Measurements from ENCODE around the gene SMAD6.

The SMAD6 gene

GRCh38 chr15:66658044-66658443 is 44.0 kb upstream of the SMAD6 start:
- H3K4me2 ChIP-seq (ENCODE audit: low read length): no peak overlapping the region
- H3K4me3 ChIP-seq (ENCODE audit: low read length): no peak overlapping the region

GRCh38 chr15:66658855-66659254 is 43.2 kb upstream of the SMAD6 start:
- Histone ChIP-seq H3K79me2 (ENCODE audit: control insufficient read depth, low read length) (no peaks in the 10 kb centered on the region), H3K27me3 (ENCODE audit: control insufficient read depth, low read length) (peaks cover 21% of the 10 kb centered on the region), H4K20me1 (ENCODE audit: control insufficient read depth, insufficient read depth, low read depth, low read length) (no peaks in the 10 kb centered on the region), H3K9me2 (replicated peaks; ENCODE audit: control insufficient read depth, low read length) (no peaks in the 10 kb centered on the region), H3K4me2 (ENCODE audit: low read length) (no peak overlapping the region), H3K9me3 (ENCODE audit: control insufficient read depth, insufficient read depth, low read length) (no peaks in the 10 kb centered on the region), H3K27ac (ENCODE audit: low read depth, low read length) (no peak overlapping the region), H3F3A (ENCODE audit: control insufficient read depth, insufficient read depth) (no peaks in the 10 kb centered on the region), H3K4me3 (ENCODE audit: low read length) (no peak overlapping the region), H3K36me3 (ENCODE audit: control insufficient read depth, low read length) (no peaks in the 10 kb centered on the region), H3K4me1 (ENCODE audit: control insufficient read depth, low read length) (0 out of 2 replicates have a peak, but pooled peaks cover 5% of the 10 kb centered on the region)
- no peak for TF ChIP-seq EZH2phosphoT487 (IDR thresholded peaks at IDR 0.05; ENCODE audit: borderline replicate concordance, low read length)

More at GRCh38 chr15:66658044-66658443, 44.0 kb upstream of the SMAD6 start:
- Histone ChIP-seq H3F3A (ENCODE audit: control insufficient read depth, insufficient read depth) (no peaks in the 10 kb centered on the region), H3K4me1 (ENCODE audit: control insufficient read depth, low read length) (0 out of 2 replicates have a peak, but pooled peaks cover 5% of the 10 kb centered on the region), H3K9me3 (ENCODE audit: control insufficient read depth, insufficient read depth, low read length) (no peaks in the 10 kb centered on the region), H3K36me3 (ENCODE audit: control insufficient read depth, low read length) (no peaks in the 10 kb centered on the region), H3K27me3 (ENCODE audit: control insufficient read depth, low read length) (peaks cover 21% of the 10 kb centered on the region), H3K79me2 (ENCODE audit: control insufficient read depth, low read length) (no peaks in the 10 kb centered on the region), H3K27ac (ENCODE audit: low read depth, low read length) (no peak overlapping the region), H4K20me1 (ENCODE audit: control insufficient read depth, insufficient read depth, low read depth, low read length) (no peaks in the 10 kb centered on the region), H3K9me2 (replicated peaks; ENCODE audit: control insufficient read depth, low read length) (no peaks in the 10 kb centered on the region)
- TF ChIP-seq EZH2phosphoT487 (IDR thresholded peaks at IDR 0.05; ENCODE audit: borderline replicate concordance, low read length): no peak

GRCh38 chr15:66659384-66659783 is 42.7 kb upstream of the SMAD6 start:
- H3K79me2 ChIP-seq (ENCODE audit: control insufficient read depth, low read length): no peaks in the 10 kb centered on the region

GRCh38 chr15:66661432-66662096 is 40.5 kb upstream of the SMAD6 start:
- no peaks in the 10 kb centered on the region for H3K9me3 ChIP-seq (ENCODE audit: control insufficient read depth, insufficient read depth, low read length)
- H3K79me2 ChIP-seq (ENCODE audit: control insufficient read depth, low read length): no peaks in the 10 kb centered on the region
- H3F3A ChIP-seq (ENCODE audit: control insufficient read depth, insufficient read depth): no peaks in the 10 kb centered on the region
- H3K27ac ChIP-seq (ENCODE audit: low read depth, low read length): no peak overlapping the region
- H4K20me1 ChIP-seq (ENCODE audit: control insufficient read depth, insufficient read depth, low read depth, low read length): no peaks in the 10 kb centered on the region
- no peak overlapping the region for H3K4me2 ChIP-seq (ENCODE audit: low read length)
- no peaks in the 10 kb centered on the region for H3K4me1 ChIP-seq (ENCODE audit: control insufficient read depth, low read length)
- peaks cover 3% of the 10 kb centered on the region; the same call in 1 of the 2 replicates for H3K27me3 ChIP-seq (ENCODE audit: control insufficient read depth, low read length)
- no peaks in the 10 kb centered on the region for H3K9me2 ChIP-seq (replicated peaks; ENCODE audit: control insufficient read depth, low read length)
- no peak for TF ChIP-seq CTCF (IDR thresholded peaks at IDR 0.05; ENCODE audit: low read depth, low read length, poor library complexity, severe bottlenecking)
- TF ChIP-seq EZH2phosphoT487 (IDR thresholded peaks at IDR 0.05; ENCODE audit: borderline replicate concordance, low read length): no peak
- H3K4me3 ChIP-seq (ENCODE audit: low read length): no peak overlapping the region
- no peaks in the 10 kb centered on the region for H3K36me3 ChIP-seq (ENCODE audit: control insufficient read depth, low read length)

More at GRCh38 chr15:66659384-66659783, 42.7 kb upstream of the SMAD6 start:
- no peaks in the 10 kb centered on the region for H3K9me3 ChIP-seq (ENCODE audit: control insufficient read depth, insufficient read depth, low read length)
- TF ChIP-seq CTCF (IDR thresholded peaks at IDR 0.05; ENCODE audit: low read depth, low read length, poor library complexity, severe bottlenecking) (no peak), EZH2phosphoT487 (IDR thresholded peaks at IDR 0.05; ENCODE audit: borderline replicate concordance, low read length) (no peak)
- H3K4me2 ChIP-seq (ENCODE audit: low read length): no peak overlapping the region
- H3K27me3 ChIP-seq (ENCODE audit: control insufficient read depth, low read length): peaks cover 16% of the 10 kb centered on the region
- H3F3A ChIP-seq (ENCODE audit: control insufficient read depth, insufficient read depth): no peaks in the 10 kb centered on the region
- H3K36me3 ChIP-seq (ENCODE audit: control insufficient read depth, low read length): no peaks in the 10 kb centered on the region
- no peaks in the 10 kb centered on the region for H3K9me2 ChIP-seq (replicated peaks; ENCODE audit: control insufficient read depth, low read length)
- no peak overlapping the region for H3K27ac ChIP-seq (ENCODE audit: low read depth, low read length)
- H3K4me1 ChIP-seq (ENCODE audit: control insufficient read depth, low read length): 0 out of 2 replicates have a peak, but pooled peaks cover 3% of the 10 kb centered on the region
- no peaks in the 10 kb centered on the region for H4K20me1 ChIP-seq (ENCODE audit: control insufficient read depth, insufficient read depth, low read depth, low read length)
- H3K4me3 ChIP-seq (ENCODE audit: low read length): no peak overlapping the region

Measured in DOHH2 (cell line).